DND-41 (cell line): ENCODE measurements around the gene SIRT6.

Source experiments
- EZH2 ChIP-seq: IDR thresholded peaks from 3 replicates; pipeline ENCODE4 v1.6.1; 2012; ENCODE audit warnings: borderline replicate concordance, low read depth, mild to moderate bottlenecking, moderate library complexity, low read length, inconsistent platforms; ENCODE audit not compliant: severe bottlenecking
- TF ChIP-seq, protein P1 (sequence below): IDR thresholded peaks from 2 replicates; pipeline ENCODE4 v1.5.1; 2012; ENCODE audit warnings: borderline replicate concordance, low read length, moderate library complexity, mild to moderate bottlenecking; ENCODE audit not compliant: poor library complexity, severe bottlenecking; ENCODE audit errors: extremely low read depth

DNA sequence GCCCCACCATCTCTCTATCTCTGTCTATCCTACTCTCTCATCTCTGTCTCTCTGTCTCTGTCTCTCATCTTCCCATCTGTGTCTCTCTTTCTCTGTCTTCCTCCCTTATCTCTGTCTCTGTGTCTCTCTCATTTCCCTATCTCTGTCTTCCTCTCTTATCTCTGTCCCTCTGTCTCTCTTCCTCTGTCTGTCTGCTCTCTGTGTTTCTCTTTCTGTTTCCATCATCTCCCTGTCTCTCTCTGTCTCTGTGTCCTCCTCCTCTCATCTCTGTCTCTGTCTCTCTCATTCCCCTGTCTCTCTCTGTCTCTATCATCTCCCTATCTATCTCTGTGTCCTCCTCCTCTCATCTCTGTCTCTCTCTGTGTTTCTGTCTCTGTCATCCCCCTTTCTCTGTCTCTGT lies 45.4 kb upstream of the SIRT6 start:
- TF ChIP-seq, protein P1, sequence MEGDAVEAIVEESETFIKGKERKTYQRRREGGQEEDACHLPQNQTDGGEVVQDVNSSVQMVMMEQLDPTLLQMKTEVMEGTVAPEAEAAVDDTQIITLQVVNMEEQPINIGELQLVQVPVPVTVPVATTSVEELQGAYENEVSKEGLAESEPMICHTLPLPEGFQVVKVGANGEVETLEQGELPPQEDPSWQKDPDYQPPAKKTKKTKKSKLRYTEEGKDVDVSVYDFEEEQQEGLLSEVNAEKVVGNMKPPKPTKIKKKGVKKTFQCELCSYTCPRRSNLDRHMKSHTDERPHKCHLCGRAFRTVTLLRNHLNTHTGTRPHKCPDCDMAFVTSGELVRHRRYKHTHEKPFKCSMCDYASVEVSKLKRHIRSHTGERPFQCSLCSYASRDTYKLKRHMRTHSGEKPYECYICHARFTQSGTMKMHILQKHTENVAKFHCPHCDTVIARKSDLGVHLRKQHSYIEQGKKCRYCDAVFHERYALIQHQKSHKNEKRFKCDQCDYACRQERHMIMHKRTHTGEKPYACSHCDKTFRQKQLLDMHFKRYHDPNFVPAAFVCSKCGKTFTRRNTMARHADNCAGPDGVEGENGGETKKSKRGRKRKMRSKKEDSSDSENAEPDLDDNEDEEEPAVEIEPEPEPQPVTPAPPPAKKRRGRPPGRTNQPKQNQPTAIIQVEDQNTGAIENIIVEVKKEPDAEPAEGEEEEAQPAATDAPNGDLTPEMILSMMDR = no peak
- no peak for TF ChIP-seq EZH2
